Gastrocnemius medialis (tissue), 4 donors: ENCODE measurements around the gene KDM3B.

Source experiments
- CTCF ChIP-seq, 5 experiments: fragments of 450-650 bp in 3 of 5; fragments of 200-600 bp in 2 of 5; sonication (generic) in 2 of 5; IDR thresholded peaks in 4 of 5; conservative IDR thresholded peaks in 1 of 5; 1 replicate in 4 of 5; 2 replicates in 1 of 5; pipeline ENCODE4 v1.5.1; 2016 to 2019; ENCODE audit warnings: antibody characterized with exemption in 5 of 5, mild to moderate bottlenecking in 3 of 5, moderate library complexity in 3 of 5
- POLR2A ChIP-seq, 2 donors: fragments of 450-650 bp; IDR thresholded peaks; one replicate each; pipeline ENCODE4 v1.6.1; 2017; ENCODE audit warnings: antibody characterized with exemption in 2 of 2, mild to moderate bottlenecking in 2 of 2, moderate library complexity in 2 of 2

GRCh38 chr5:138316355-138316754 lies 36.1 kb upstream of the KDM3B start:
- TF ChIP-seq CTCF (IDR thresholded peaks at IDR 0.05 in 4 of 5, conservative IDR thresholded peaks at IDR 0.05 in 1 of 5) (no peak), POLR2A (IDR thresholded peaks at IDR 0.05) (no peak)
